Measurements from ENCODE around the gene KCND1.

KCND1 gene

DNA sequence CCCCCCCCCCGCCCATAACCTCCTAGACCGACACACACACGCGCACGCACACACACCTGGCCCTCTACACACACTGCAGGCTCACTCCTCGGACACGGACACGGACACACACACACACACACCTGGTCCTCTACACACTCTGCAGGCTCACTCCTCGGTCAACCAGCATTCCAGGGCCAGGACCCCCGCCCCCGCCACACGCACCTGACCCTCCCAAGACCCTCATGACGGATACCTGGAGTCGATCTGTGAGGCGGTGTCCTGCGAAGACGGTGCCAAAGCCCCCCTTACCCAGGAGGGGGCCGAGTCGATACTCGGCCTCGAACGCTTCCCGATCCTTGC is 53.4 kb downstream of the KCND1 start:
- Mint-ChIP-seq H3K9me3 (no peaks in the 10 kb centered on the region), H3K4me1 (ENCODE audit: low read depth) (peaks cover 35% of the 10 kb centered on the region), H3K36me3 (ENCODE audit: low read depth) (peaks cover 61% of the 10 kb centered on the region), H3K4me3 (peak overlapping the region; percentile 98), H3K27ac (peak overlapping the region; percentile 95), H3K27me3 (ENCODE audit: low read depth) (no peaks in the 10 kb centered on the region)

DNA sequence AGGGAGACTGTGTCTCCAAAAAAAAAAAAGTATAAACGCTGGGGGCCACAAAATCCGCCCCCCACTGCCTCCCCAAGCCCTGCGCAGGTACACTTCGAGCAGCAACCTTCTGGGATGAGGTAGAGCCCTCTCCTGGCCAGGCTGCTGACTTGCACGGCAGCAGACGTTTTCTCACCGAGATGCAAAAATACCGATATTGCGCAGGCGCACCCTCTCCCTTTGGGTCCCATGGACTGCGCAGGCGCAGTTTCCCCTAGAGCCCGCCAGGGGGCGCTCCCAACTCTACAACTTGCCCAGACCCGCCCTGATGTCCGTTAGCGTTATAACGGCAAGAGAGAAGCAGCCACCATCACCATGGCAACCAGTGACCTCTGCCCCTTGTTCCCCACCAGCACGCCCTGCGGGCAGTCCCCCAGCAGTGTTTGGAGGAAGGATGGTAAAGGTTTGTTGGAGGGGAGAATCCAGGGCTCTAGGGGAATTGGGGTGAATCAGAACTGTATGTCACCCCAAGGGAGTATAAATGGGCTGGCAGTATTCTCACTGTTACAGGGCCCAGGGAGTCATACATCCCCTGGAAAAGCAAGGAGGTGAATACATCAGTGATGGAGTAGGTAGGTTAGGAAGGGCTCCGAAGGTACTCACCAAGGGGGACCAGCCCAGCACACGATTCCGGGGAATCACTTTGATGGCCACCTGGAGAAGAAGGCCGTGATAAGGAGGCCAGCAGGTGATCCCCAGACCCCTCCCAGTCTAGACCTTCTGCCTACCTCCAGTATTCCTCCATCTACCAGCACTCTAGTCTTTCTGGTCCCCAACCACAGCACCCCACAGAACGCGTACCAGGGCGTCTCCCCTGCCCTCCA is 54.3 kb downstream of the KCND1 start:
- Mint-ChIP-seq H3K36me3 (ENCODE audit: low read depth) (peaks cover 60% of the 10 kb centered on the region), H3K4me1 (ENCODE audit: low read depth) (peaks cover 33% of the 10 kb centered on the region), H3K9me3 (no peaks in the 10 kb centered on the region), H3K4me3 (peak overlapping the region; percentile 98), H3K27me3 (ENCODE audit: low read depth) (no peaks in the 10 kb centered on the region), H3K27ac (peak overlapping the region; percentile 96)

DNA sequence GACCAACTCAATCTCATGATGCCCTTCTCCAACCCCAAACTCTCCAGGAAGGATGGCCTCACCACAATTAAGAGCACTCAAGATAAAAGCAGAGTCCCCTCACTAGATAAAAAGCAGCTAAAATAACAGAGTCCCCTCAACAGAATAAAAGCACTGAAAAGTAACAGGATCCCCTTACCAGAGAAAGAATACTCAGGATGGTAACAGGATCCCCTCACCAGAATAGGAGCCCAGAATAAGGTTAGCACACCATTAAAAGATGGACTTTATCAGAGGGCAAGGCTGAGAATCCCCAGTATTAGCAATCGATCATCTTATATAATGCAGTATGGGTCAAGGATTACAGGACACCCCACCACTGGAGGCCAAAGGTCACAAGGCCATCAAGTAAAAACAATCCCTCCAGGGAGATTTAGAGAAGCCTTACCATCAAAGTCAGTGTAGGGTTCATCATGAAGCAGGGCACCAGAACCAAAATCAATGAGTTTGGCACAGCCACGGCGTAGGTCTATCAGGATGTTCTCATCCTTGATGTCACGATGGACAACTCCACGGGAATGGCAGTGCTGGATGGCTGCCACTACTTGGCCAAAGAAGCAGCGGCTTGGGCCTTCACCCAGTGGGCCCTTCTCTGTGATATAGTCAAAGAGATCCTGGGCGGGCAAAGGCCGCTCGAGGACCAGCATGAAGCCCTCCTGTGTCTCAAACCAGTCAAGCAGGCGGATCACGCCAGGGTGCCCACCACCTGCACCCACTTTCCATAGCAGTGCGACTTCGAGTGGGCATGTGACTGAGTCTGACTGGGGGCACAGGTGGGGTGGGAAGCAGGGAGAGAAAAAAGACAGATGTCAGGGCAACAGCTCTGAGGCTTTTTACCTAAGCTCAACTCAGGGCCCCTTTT is 56.8 kb downstream of the KCND1 start:
- peak overlapping the region; percentile 31 for H3K27ac Mint-ChIP-seq
- peaks cover 37% of the 10 kb centered on the region for H3K4me1 Mint-ChIP-seq (ENCODE audit: low read depth)
- no peaks in the 10 kb centered on the region for H3K27me3 Mint-ChIP-seq (ENCODE audit: low read depth)
- H3K9me3 Mint-ChIP-seq, result no peaks in the 10 kb centered on the region
- H3K36me3 Mint-ChIP-seq (ENCODE audit: low read depth), result peaks cover 59% of the 10 kb centered on the region
- peak overlapping the region; percentile 98 for H3K4me3 Mint-ChIP-seq

DNA sequence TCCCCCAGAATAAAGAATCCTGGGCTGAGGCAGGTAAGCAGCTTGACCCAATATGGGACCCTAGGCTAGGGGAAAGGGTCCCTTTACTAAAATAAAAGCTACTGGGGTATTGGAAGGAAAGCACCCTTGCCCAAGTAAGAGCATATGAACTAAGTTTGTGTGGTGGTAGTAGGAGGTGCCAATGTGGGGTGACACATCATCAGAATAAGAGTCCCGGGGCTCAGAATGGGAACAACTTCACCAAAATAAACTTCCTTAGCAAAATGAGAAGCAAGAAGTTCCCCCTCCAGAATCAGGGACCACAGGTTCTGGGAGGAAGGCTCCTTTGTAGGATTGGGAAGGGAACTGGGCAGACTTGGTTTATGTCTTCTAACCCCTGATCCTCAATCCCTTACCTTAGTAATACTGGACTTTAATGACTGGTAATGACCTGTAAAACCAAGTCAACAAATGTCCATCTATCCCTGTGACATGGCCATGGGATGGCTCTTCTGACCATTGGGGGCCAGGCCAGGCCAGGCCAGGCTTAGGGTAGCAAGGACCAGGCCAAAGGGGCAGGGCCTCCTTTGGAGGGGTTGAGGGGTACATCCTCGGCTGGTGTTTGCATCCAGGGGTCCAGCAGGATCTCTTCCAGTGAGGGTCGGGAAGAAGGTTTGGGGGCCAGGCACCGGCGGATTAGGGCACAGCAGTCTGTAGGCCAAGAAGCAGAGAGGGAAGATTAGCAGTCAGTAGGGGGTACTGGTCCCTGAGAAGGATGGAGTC is 57.9 kb downstream of the KCND1 start:
- Mint-ChIP-seq H3K27ac (peak overlapping the region; percentile 45), H3K9me3 (no peaks in the 10 kb centered on the region), H3K4me3 (peak overlapping the region; percentile 98), H3K4me1 (ENCODE audit: low read depth) (peaks cover 32% of the 10 kb centered on the region), H3K27me3 (ENCODE audit: low read depth) (no peaks in the 10 kb centered on the region), H3K36me3 (ENCODE audit: low read depth) (peaks cover 56% of the 10 kb centered on the region)

DNA sequence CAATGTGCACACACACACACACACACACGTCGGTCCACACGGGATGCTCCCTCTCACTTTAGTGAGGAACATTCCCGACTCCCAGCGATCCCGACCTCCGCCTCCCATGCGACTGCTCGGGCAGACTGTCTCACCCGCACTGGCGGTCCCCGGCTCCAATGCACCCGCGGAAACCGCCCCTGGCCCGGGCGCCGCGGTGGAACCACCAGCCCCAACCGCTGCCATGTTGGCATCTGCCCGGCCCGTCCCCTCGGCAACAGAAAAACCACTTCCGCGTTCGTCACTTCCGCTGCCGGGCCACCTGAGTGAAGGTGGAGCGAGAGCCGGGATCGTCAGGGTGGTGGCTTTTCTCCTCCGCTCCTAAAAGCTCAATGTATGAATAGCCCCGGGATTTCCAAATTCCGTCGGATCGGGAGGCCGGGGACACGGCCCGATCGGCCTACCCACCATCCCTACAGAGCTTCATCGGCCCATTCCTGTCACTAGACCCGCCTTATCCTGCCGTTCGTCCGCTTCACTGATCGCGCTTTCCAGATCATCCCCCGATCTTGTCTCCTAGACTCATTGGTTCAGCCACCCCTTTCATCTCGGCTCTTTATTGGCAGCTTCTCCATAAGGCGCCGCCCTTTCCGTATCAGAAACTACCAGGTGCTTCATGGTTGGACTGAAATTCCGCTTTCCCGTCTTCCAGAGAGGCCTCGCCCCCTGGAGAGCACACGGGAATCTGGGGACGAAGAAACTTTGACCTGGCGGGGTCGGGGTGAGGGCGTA is 60.0 kb downstream of the KCND1 start, which contains the start of gene SLC35A2:
Gene SLC35A2, minus strand, starts transcription at position 235 of the 771 bp plus-strand sequence. Its CDS starts 10 bp downstream, at position 225.
- Mint-ChIP-seq H3K36me3 (ENCODE audit: low read depth) (peaks cover 42% of the 10 kb centered on the region), H3K9me3 (no peaks in the 10 kb centered on the region), H3K27ac (peak within 1 kb of the TSS; percentile 98), H3K4me1 (ENCODE audit: low read depth) (peaks cover 30% of the 10 kb centered on the region), H3K4me3 (peak within 1 kb of the TSS; percentile 96), H3K27me3 (ENCODE audit: low read depth) (no peaks in the 10 kb centered on the region)
